Measurements from ENCODE around the gene CFAP46. TPM values are rescaled to one million over a fixed set of nuclear protein-coding genes. Genes with fewer than 3 reads are reported as not detected.

CFAP46 gene
- total and polyA plus RNA-seq, 2 of the 8 experiments (the other 6 are each of a cell fraction or from before 2014, with no cell fraction given) = 2.6 to 4.8 TPM

GRCh38 chr10:132786476-132786883 is 155.9 kb downstream of the CFAP46 start:
- H3K79me1 ChIP-seq (ENCODE audit: low read depth, low read length) = no peaks in the 10 kb centered on the region
- TF ChIP-seq BACH1 (IDR thresholded peaks at IDR 0.05; ENCODE audit: low read length) (peak; percentile 21; the same call in 1 of the 2 replicates), HDAC2 (IDR thresholded peaks at IDR 0.05; ENCODE audit: borderline replicate concordance in 1 of 2, low read depth in 2 of 2, low read length in 2 of 2) (no peak), YY1 (IDR thresholded peaks at IDR 0.05; ENCODE audit: low read depth, low read length) (no peak)
- no peak overlapping the region for H4K5ac ChIP-seq (ENCODE audit: insufficient read length, low read depth, low read length)
- no peak overlapping the region for H3K4ac ChIP-seq (replicated peaks; ENCODE audit: insufficient read length, low read depth, low read length)
- no peak overlapping the region for H2BK120ac ChIP-seq (replicated peaks; ENCODE audit: low read depth, low read length)
- H3K27ac ChIP-seq (ENCODE audit: low read depth, low read length) = no peak overlapping the region
- H3K23ac ChIP-seq (ENCODE audit: insufficient read length) = no peak overlapping the region
- peaks cover 7 to 13% of the 10 kb centered on the region in 2 experiments for H4K20me1 ChIP-seq (replicated peaks in 1 of 2; ENCODE audit: control insufficient read depth in 1 of 2, insufficient read depth in 2 of 2, low read length in 2 of 2)
- no peak overlapping the region for H3K18ac ChIP-seq (ENCODE audit: extremely low read depth, low read length)
- H2BK20ac ChIP-seq (ENCODE audit: low read length) = no peak overlapping the region
- H3K9me3 ChIP-seq (ENCODE audit: insufficient read depth in 2 of 2, low read depth in 1 of 2, low read length in 1 of 2) = no peaks in the 10 kb centered on the region; a peak in 1 of 4 replicates
- H2AFZ ChIP-seq (ENCODE audit: low read length) = no peak overlapping the region
- no peak overlapping the region for H3K14ac ChIP-seq (ENCODE audit: insufficient read length)
- H4K8ac ChIP-seq (ENCODE audit: extremely low read depth, insufficient read depth, low read length) = peak overlapping the region; percentile 68; the same call in 1 of the 2 replicates
- CTCF ChIA-PET (ENCODE audit: partially characterized antibody) = no interaction called here
- peak overlapping the region; percentile 46 to 78 for H3K4me2 ChIP-seq (ENCODE audit: insufficient read depth in 1 of 2, low read depth in 2 of 2, low read length in 2 of 2)
- FAIRE-seq (no peak), DNase-seq (ENCODE audit: low read depth in 1 of 2, low spot score in 2 of 2) (no peak)
- H3K56ac ChIP-seq (replicated peaks; ENCODE audit: insufficient read length, low read depth, low read length) = no peak overlapping the region
- 10% methylated on average over 23 of the region's 58 CpGs; no CpG with 5 or more reads in 1 of the 2 experiments for WGBS, 2 experiments (ENCODE audit: extremely low coverage in 1 of 2, insufficient coverage in 1 of 2, insufficient read length in 1 of 2, insufficient replicate concordance in 2 of 2, low coverage in 1 of 2, low lambda C conversion rate in 2 of 2, missing lambda C conversion rate in 1 of 2)
- no peak overlapping the region for H4K91ac ChIP-seq (replicated peaks; ENCODE audit: insufficient read length, low read length)
- H3K27me3 ChIP-seq (replicated peaks in 1 of 4; ENCODE audit: control insufficient read depth in 3 of 4, extremely low read depth in 1 of 4, insufficient read depth in 3 of 4, low read length in 3 of 4) = peaks cover 75 to 92% (median 91%) of the 10 kb centered on the region in 4 experiments
- no peak overlapping the region for H2BK12ac ChIP-seq (ENCODE audit: low read depth, low read length)
- H3K4me3 ChIP-seq (ENCODE audit: extremely low read depth in 1 of 4, insufficient read depth in 2 of 4, low read depth in 3 of 4, low read length in 4 of 4) = peak overlapping the region in 1 of 4 experiments; percentile 62; a peak in 3 of 8 replicates
- no peaks in the 10 kb centered on the region for H3K79me2 ChIP-seq (ENCODE audit: control insufficient read depth in 1 of 2, insufficient read depth in 2 of 2, low read length in 2 of 2)
- peaks cover 0 to 28% (median 0%) of the 10 kb centered on the region in 4 experiments; a peak in 2 of 8 replicates for H3K36me3 ChIP-seq (ENCODE audit: control insufficient read depth in 2 of 4, insufficient read depth in 4 of 4, low read length in 3 of 4)
- no peak overlapping the region for H3K9ac ChIP-seq (replicated peaks in 1 of 4; ENCODE audit: extremely low read depth in 1 of 4, low read depth in 3 of 4, low read length in 3 of 4)
- POLR2A ChIA-PET (ENCODE audit: partially characterized antibody) = no interaction called here
- H2BK15ac ChIP-seq (ENCODE audit: low read length) = no peak overlapping the region
- H3K23me2 ChIP-seq (ENCODE audit: low read depth, low read length) = peaks cover 7% of the 10 kb centered on the region; the same call in 1 of the 2 replicates
- peaks cover 0 to 29% (median 12%) of the 10 kb centered on the region in 4 experiments; a peak in 6 of 7 replicates for H3K4me1 ChIP-seq (replicated peaks in 1 of 4; ENCODE audit: control insufficient read depth in 3 of 4, insufficient read depth in 4 of 4, low read length in 3 of 4)
- no peak overlapping the region for H2BK5ac ChIP-seq (ENCODE audit: low read depth, low read length)
- no peak overlapping the region for H2AK5ac ChIP-seq (ENCODE audit: low read depth, low read length)
